ENCODE measurements around the gene LARGE1.

DNA sequence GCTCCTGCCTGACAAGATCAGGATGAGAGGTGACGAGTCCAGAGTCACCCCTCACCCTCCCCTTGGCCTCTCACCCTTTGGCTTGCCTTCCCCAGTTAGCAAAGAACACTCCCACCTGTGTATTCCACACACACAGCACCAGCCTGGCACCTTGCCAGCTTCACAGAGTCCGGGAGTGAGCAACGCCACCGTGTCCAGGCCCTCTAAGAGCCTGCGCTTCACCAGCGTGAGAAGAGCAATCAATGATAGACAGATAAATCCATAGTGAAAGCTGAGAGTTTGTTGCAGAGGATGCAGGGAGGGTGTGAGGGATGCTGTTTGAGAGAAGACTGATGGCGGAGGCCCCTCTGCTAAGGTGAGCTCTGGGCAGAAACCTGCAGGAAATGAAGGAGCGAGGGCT lies 404.5 kb downstream of the LARGE1 start:
- TF ChIP-seq, protein P1, sequence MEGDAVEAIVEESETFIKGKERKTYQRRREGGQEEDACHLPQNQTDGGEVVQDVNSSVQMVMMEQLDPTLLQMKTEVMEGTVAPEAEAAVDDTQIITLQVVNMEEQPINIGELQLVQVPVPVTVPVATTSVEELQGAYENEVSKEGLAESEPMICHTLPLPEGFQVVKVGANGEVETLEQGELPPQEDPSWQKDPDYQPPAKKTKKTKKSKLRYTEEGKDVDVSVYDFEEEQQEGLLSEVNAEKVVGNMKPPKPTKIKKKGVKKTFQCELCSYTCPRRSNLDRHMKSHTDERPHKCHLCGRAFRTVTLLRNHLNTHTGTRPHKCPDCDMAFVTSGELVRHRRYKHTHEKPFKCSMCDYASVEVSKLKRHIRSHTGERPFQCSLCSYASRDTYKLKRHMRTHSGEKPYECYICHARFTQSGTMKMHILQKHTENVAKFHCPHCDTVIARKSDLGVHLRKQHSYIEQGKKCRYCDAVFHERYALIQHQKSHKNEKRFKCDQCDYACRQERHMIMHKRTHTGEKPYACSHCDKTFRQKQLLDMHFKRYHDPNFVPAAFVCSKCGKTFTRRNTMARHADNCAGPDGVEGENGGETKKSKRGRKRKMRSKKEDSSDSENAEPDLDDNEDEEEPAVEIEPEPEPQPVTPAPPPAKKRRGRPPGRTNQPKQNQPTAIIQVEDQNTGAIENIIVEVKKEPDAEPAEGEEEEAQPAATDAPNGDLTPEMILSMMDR (conservative IDR thresholded peaks at IDR 0.05; ENCODE audit: low read depth, low read length) = no peak
- TF ChIP-seq RCOR1 (IDR thresholded peaks at IDR 0.05; ENCODE audit: insufficient replicate concordance, low read length) (no peak), POLR2A (IDR thresholded peaks at IDR 0.05; ENCODE audit: low read depth, low read length) (no peak), MAFK (IDR thresholded peaks at IDR 0.05; ENCODE audit: low read depth, low read length) (no peak), MXI1 (IDR thresholded peaks at IDR 0.05; ENCODE audit: borderline replicate concordance, low read depth, low read length) (no peak), SMC3 (IDR thresholded peaks at IDR 0.05; ENCODE audit: low read depth, low read length) (no peak)

Measured in IMR-90 (cell line).